ENCODE results near the gene TP53BP1. TPM values are rescaled to one million over a fixed set of nuclear protein-coding genes. Genes with fewer than 3 reads are reported as not detected.

TP53BP1 gene
- total and polyA plus RNA-seq, 8 donors = 3.3 to 85.7 (median 14.5) TPM

DNA sequence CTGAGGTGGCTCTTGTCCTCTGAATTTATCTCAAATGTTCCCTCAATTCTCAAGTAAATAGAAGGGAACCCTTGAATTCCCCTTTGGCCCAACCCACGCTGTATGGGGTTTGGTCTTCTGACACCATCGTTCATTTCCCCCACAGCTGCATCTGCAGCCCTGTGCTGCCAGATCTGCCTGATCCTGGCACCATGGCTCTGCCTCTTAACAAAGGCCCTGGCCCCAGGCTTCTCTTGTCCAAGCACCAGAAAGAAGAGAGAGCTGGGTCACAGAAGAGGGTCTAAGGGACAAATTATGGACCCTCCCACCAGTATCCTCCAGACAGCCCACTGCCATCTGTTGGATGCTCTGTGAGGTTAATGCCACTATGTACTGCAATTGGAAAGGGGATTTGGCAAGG lies 26.2 kb upstream of the TP53BP1 start:
- intact Hi-C loops (cut with DNase I; ENCODE audit: low total_unique reads) = no loop called here
- H3K4me1 ChIP-seq = peaks cover 8 to 42% (median 30%) of the 10 kb centered on the region in 4 donors
- peaks cover 7 to 39% (median 26%) of the 10 kb centered on the region in 4 donors for H3K36me3 ChIP-seq
- peak overlapping the region in 1 of 4 donors; percentile 52 for H3K4me3 ChIP-seq
- 48 to 71% (median 61%) methylated on average over 2 of the region's 2 CpGs for WGBS, 5 donors
- no peak for DNase-seq
- H3K27ac ChIP-seq = peak overlapping the region in 2 of 5 donors; percentile 80 to 82
- H3K9me3 ChIP-seq = no peaks in the 10 kb centered on the region
- peaks cover 0 to 27% (median 21%) of the 10 kb centered on the region in 3 donors for H3K27me3 ChIP-seq
- TF ChIP-seq EP300 (IDR thresholded peaks at IDR 0.05) = no peak
- no peak for TF ChIP-seq POLR2A (IDR thresholded peaks at IDR 0.05)
- no peak for TF ChIP-seq POLR2AphosphoS5 (IDR thresholded peaks at IDR 0.05)
- TF ChIP-seq, protein P1, sequence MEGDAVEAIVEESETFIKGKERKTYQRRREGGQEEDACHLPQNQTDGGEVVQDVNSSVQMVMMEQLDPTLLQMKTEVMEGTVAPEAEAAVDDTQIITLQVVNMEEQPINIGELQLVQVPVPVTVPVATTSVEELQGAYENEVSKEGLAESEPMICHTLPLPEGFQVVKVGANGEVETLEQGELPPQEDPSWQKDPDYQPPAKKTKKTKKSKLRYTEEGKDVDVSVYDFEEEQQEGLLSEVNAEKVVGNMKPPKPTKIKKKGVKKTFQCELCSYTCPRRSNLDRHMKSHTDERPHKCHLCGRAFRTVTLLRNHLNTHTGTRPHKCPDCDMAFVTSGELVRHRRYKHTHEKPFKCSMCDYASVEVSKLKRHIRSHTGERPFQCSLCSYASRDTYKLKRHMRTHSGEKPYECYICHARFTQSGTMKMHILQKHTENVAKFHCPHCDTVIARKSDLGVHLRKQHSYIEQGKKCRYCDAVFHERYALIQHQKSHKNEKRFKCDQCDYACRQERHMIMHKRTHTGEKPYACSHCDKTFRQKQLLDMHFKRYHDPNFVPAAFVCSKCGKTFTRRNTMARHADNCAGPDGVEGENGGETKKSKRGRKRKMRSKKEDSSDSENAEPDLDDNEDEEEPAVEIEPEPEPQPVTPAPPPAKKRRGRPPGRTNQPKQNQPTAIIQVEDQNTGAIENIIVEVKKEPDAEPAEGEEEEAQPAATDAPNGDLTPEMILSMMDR (IDR thresholded peaks at IDR 0.05) = no peak

DNA sequence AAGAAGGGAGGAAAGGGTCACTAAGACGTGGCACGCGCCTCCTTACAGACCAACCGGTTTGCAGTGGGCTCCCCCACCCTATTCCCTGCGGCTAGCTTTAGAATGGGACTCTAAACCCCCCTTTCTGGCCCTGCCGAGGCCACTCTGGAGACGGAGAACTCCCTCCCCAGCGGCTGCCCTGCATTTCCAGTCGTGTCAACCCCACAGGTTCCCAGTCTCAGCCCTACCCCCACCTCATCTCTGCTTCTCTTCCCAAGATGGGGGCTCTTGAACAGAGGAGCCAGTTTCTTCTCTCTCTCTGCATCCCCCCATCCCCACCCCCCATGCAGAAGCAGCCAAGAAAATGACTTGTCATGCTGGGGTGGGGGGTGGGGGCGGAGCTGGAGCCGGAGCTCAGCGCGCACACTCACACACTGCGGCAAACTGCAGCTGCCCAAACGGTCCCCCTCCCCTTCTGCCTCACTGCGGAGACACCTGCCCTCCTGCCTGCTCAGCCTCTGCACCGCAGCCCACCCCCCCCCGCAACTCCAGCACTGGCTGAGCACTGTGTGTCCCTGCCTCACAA lies 25.3 kb upstream of the TP53BP1 start:
- WGBS, 5 donors = 4 to 9% (median 5%) methylated on average over 15 to 18 of the region's 18 CpGs
- Histone ChIP-seq H3K4me3 (peak overlapping the region; percentile 46 to 52 (median 48)), H3K27ac (peak overlapping the region in 4 of 5 donors; percentile 62 to 82 (median 74)), H3K36me3 (peaks cover 7 to 30% (median 22%) of the 10 kb centered on the region in 4 donors), H3K27me3 (peaks cover 0 to 27% (median 21%) of the 10 kb centered on the region in 3 donors), H3K4me1 (peaks cover 8 to 42% (median 30%) of the 10 kb centered on the region in 4 donors), H3K9me3 (no peaks in the 10 kb centered on the region)
- peak in 1 of 2 donors; percentile 87 for DNase-seq
- TF ChIP-seq, protein P1 (IDR thresholded peaks at IDR 0.05) = no peak
- no peak for TF ChIP-seq POLR2AphosphoS5 (IDR thresholded peaks at IDR 0.05)
- no peak for TF ChIP-seq EP300 (IDR thresholded peaks at IDR 0.05)
- TF ChIP-seq POLR2A (IDR thresholded peaks at IDR 0.05) = no peak
- intact Hi-C loops (cut with DNase I; ENCODE audit: low total_unique reads) = no loop called here

DNA sequence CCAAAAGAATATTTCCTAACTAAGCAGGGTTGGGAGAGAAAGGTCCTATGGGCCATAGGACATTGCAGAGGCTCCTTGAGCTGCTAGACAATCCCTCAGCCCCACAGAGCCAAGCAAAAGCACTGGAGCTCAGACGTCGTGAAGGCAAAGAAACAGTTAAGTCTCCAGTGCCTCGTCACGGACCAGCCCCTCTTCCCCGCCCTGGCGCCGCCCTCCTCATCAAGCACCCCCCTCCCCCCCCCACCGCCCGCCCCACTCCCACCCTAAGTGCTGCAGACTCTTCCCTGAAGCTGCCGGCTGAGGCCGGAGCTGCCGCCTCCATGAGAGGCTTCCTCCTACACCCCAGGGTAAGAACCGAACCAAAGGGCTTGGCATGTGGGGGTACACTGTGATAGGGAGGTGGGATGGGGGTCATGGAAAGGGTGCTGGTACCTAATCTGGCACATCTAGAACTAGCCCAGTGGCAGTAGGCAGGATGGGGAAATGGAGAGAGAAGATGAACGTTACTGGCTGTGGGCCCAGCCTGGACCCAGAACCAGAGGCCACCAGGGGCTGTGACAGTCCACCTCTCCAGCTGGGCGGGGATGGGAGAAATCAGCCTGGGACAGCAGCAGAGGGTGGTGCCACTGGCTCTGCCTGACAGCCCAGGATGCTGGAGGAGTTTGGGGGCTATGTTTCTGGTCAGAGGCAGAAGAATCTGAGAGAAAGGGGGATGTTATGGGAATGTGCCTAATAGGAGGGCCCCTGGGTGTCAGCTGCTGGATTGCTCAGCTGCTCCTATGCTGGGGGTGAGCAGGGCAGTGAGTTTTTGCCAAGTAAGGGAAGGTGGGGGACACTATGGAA lies 24.6 kb upstream of the TP53BP1 start, which contains the start of gene MAP1A:
Gene MAP1A, plus strand, starts transcription at position 255 of the 843 bp plus-strand sequence. CDS start 3,866 bp downstream, outside the sequence.
- TF ChIP-seq EP300 (IDR thresholded peaks at IDR 0.05) (no peak), POLR2AphosphoS5 (IDR thresholded peaks at IDR 0.05) (no peak), POLR2A (IDR thresholded peaks at IDR 0.05) (no peak)
- TF ChIP-seq, protein P1 (IDR thresholded peaks at IDR 0.05) = no peak
- Histone ChIP-seq H3K27ac (peak within 1 kb of the TSS; percentile 18 to 82 (median 67)), H3K4me1 (peaks cover 8 to 42% (median 30%) of the 10 kb centered on the region in 4 donors), H3K9me3 (no peaks in the 10 kb centered on the region), H3K27me3 (peaks cover 0 to 27% (median 21%) of the 10 kb centered on the region in 3 donors), H3K36me3 (peaks cover 4 to 23% (median 18%) of the 10 kb centered on the region in 4 donors), H3K4me3 (peak within 1 kb of the TSS; percentile 46 to 52 (median 48))
- intact Hi-C loops (cut with DNase I; ENCODE audit: low total_unique reads) = no loop called here
- 4 to 11% (median 6%) methylated on average over 9 to 15 of the region's 15 CpGs for WGBS, 5 donors
- peak in 1 of 2 donors; percentile 86 for DNase-seq

DNA sequence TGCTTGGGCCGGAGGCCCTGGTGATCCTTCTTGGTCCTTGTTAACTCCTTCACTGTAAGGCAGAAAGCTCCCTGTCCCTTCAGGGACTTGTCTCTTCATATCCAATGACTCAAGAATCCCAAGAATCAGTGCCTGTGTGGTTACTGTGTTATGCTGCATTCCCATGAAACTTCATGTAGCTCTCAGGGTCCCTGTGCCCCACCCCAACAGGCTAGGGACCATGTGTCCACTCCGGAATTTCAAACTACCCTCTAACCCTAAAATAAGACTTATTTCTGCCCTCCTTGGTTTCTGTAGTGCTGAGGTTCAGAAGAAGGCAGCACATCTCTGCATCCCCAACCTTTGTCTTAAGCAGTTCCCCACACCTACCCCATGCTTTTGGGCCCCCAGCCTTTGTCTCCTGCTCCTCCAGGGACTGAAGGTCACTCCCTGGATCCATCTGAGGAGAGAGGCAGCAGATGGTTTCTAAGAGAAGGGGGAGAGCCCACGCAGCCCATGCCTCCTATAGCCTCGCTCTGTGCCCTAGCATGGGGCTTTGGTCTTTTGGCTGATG lies 23.9 kb upstream of the TP53BP1 start:
- TF ChIP-seq, protein P1 (IDR thresholded peaks at IDR 0.05) = no peak
- TF ChIP-seq POLR2A (IDR thresholded peaks at IDR 0.05) (no peak), POLR2AphosphoS5 (IDR thresholded peaks at IDR 0.05) (no peak), EP300 (IDR thresholded peaks at IDR 0.05) (no peak)
- Histone ChIP-seq H3K27ac (peak overlapping the region in 4 of 5 donors; percentile 62 to 82 (median 74)), H3K27me3 (peaks cover 0 to 27% (median 21%) of the 10 kb centered on the region in 3 donors), H3K4me3 (peak overlapping the region; percentile 46 to 52 (median 48)), H3K4me1 (peaks cover 8 to 43% (median 30%) of the 10 kb centered on the region in 4 donors), H3K9me3 (no peaks in the 10 kb centered on the region), H3K36me3 (peaks cover 4 to 16% (median 12%) of the 10 kb centered on the region in 4 donors)
- WGBS, 5 donors = 18 to 48% (median 32%) methylated on average over 4 of the region's 4 CpGs
- peak in 1 of 2 donors; percentile 34 for DNase-seq
- intact Hi-C loops (cut with DNase I; ENCODE audit: low total_unique reads) = no loop called here

Measured in stomach (tissue), 9 donors.